GM21447 (cell line): Measurements from ENCODE around the gene SPIRE1.
"Not testable (repeated sequence)": the region's sequence is repeated elsewhere in the genome, so short reads cannot be mapped to it uniquely, and the experiment has no call there.

ENCODE experiments used
- ATAC-seq: cut with Tn5 transposase; IDR thresholded peaks from one replicate; pipeline ENCODE4 v1.9.1; 2021; ENCODE audit not compliant: unreplicated experiment

SPIRE1 gene

DNA sequence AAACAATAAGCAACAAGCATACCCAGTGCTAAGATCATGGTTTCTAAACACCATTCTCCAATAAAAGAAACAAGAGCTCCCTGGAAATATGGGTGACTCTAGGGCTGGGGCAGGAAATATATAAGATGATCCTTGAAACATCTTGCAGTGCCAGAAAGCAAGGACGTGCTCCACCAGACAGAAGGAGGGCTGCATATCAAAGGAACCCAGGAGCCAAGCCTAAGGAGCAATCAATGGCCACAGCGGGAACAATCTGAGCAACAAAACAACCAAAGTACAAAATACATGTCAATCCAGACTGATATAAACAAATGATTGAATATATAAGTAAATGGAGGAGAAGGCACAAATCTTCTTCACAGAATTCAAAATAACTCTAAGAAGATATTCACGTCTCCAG lies 10.1 kb downstream of the SPIRE1 start:
- no peak for ATAC-seq

DNA sequence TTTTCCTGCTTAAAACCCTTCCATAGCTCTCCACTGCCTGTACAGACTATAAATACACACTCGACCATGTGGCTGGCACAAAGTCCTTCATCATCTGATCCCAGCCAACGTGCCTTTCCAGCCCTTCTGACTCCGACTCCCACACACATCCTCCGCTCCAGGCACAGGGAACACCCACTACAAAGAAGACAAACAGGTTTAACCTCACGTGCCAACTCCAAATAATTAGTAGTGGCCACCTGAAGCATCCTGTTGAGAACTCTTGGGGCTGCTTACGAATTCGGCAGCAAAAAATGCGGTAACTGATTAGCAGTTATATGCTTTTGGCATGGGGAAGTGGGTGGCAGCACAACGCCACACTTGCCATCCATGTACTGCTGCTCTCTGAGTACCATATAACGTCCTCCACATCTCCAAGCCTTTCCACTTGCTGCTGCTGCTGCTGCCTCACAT lies 12.1 kb downstream of the SPIRE1 start:
- no peak for ATAC-seq

DNA sequence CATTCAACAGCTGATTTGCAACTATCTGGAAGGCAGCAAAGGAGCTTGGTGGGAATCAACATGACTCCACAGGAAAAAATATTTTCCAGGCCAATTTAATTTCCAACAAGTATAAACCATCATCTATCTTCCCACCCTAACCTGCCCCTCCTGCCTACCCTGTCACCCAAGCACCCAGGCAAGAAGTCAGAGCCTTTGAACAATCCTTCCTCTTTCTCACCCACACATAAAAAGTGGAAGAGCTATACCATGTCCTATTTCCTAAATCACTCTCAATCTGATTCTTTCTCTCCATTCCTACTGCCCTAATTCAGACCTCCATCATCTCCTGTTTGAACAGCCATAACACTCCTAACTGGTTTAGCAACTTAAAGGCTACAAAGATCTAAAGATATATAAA lies 12.7 kb downstream of the SPIRE1 start:
- ATAC-seq: no peak

DNA sequence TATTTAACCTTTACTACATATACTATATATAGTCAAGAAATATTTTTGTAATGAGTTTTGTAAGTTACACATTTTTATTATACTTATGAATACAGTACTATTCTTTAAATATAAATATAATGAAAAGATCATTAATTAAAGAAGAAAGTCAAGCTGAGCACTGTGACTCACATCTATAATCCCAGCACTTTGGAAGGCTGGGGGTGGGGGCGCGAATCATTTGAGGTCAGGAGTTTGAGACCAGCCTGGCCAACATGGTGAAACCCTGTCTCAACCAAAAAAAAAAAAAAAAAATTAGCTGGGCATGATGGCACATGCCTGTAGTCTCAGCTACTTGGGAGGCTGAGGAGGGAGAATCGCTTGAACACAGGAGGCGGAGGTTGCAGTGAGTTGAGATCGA lies 14.2 kb downstream of the SPIRE1 start:
- ATAC-seq: not testable (repeated sequence)

DNA sequence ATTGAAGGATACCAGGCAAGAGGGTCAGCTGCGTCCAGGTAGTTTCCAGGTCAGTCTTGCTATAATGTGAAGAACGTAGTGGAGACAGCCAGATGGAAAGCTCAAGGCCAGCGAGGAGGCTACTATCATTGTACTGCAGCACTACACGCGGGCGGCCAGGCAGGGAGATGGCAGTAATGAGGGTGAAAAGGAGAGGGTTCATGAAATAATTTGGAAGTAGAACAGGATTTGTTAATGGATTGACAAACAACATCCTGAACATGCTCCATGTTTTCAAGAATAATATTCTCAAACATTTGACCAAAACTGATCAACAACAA lies 17.1 kb downstream of the SPIRE1 start:
- no peak for ATAC-seq

DNA sequence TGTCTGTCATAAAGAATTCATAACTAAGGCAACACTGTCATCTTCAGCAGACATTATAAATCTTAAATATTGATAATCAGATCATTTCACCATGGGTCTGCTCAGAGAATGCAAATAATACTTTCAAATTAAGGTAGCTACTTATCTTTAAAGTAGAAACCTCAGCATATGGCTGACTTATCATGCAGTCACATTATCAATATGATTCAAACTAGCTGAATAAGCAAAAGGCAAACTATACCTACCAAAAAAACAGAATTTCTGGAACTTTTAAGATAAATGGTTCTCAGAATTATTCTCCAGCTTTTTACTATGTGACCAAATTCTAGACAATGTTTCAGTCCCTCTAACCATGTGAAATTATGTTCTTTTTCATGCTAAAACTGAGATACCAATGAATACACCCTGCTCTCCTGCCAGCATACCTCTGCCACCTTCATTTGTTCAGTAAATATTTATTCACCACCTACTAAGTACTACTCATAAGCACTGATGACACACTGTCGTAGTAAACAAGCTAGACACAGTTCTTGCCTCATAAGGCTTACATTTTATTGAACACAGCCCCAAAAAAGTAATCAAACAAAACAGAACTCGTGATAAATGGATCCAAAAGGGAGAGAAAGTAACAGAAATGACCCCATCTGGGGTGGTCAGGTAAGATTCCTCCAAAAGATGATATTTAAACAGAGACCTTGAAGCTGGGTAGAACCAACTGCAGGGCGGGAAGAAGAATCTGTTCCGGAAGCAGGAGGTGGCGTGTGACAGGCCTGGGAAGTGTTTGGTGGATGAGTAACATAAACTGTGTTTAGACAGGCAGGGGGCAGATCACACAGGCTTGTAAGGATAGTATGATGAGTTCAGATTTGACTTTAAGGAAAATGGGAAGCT lies 17.7 kb downstream of the SPIRE1 start:
- ATAC-seq: no peak

DNA sequence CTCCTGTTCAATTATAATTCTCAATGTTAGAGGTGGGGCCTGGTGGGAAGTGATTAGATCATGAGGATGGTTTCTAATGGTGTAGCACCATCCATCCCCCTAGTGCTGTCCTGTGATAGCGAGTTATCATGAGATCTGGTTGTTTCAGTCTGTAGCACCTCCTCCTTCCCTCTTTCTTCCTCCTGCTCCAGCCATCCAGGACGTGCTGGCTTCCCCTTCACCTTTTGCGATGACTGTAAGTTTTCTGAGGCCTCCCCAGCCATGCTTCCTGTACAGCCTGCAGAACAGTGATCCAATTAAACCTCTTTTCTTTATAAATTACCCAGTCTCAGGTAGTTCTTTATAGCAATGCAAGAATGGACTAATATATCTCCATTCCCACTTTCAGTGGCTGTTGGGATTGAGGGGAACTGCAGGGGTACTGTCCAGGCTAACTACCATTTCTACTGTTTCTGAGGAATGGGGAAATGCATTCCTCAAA lies 19.2 kb downstream of the SPIRE1 start:
- no peak for ATAC-seq

DNA sequence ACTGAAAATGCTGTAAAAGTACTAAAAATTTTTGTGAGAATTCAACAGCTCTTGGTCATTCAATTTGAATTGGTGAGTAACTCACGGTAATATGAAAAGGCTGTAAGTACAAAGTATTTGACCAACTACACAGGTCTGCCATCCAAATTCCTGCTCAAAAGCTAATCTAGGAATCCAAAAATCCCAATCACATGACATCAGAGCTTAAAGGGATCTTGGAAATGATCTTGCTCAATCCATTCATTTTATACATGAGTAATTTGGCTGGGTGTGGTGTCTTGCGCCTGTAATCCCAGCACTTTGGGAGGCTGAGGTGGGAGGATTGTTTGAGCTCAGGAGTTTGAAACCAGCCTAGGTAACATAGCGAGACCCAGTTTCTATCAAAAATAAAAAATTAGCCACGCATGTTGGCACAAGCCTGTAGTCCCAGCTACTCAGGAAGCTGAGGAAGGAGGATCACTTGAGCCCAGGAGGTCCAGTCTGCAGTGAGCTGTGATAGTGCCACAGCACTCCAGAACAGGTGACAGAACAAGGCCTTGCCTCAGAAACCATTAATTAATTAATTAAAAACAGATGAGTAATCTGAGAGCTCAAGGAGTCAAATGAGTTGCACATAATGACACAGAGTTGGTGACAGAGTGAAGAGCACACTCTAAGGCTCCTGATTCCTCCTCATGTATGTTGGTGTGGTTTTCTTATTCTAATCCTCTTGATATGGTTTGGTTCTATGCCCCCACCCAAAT lies 19.8 kb downstream of the SPIRE1 start:
- ATAC-seq: no peak

DNA sequence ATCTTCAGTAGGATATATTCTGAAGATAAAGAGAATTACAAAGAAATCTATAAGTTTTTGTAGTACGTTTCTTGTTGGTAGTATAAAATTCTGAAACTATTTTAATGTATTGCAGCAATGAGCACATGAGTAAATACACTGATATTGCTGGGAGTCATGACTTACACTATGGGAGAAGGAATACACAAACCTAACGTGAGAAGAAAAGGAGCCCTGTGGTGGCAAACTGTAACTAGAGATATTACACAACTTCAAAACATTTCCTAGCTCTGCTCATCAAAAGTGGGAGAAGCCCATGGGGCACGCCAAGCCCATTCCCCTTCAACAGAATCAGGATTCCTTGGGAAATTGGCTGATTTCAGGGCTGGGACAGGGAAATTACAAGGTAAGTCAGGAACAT lies 20.5 kb downstream of the SPIRE1 start:
- no peak for ATAC-seq

DNA sequence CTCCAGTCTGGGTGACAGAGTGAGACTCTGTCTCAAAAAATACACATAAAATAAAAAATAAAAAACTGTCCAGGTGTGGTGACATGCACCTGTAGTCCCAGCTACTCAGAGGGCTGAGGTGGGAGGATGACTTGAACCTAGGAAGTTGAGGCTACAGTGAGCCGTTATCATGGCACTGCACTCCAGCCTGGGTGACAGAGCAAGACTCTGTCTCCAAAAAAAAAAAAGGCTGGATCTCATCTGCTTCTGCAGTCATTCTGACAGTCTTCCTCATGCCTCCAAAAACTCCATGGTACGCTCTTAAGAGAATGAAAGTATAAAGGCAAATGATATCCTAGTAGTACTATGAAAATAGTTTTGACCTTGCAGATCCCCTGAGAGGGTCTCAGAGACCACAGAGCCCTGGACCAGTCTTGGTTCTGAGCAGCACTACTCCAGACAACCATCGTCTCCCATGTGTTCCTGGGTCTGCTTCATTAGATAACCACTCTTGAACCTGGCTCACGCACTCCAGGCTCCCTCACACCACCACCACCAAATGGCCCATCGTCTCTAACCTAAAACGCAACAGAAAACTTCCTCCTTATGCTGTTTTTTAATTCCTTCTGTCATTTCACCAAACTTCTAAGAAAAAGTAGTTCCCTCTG lies 26.0 kb downstream of the SPIRE1 start:
- ATAC-seq: no peak

DNA sequence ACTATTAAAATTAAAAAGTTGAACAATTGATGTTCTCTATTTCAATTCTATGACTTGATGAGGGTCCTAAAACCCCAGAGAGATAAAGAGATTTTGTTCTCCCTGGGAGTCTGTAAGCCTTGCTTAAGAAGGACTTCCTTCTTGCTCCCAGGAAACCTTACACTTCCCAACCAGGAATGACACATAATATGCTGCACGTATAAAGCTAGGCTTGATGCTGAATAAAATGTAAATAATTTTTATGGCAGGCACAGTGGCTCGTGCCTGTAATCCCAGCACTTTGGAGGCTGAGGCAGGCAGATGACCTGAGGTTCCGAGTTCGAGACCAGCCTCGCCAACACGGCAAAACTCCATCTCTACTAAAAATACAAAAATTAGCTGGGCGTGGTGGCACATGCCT lies 27.8 kb downstream of the SPIRE1 start:
- no peak for ATAC-seq

DNA sequence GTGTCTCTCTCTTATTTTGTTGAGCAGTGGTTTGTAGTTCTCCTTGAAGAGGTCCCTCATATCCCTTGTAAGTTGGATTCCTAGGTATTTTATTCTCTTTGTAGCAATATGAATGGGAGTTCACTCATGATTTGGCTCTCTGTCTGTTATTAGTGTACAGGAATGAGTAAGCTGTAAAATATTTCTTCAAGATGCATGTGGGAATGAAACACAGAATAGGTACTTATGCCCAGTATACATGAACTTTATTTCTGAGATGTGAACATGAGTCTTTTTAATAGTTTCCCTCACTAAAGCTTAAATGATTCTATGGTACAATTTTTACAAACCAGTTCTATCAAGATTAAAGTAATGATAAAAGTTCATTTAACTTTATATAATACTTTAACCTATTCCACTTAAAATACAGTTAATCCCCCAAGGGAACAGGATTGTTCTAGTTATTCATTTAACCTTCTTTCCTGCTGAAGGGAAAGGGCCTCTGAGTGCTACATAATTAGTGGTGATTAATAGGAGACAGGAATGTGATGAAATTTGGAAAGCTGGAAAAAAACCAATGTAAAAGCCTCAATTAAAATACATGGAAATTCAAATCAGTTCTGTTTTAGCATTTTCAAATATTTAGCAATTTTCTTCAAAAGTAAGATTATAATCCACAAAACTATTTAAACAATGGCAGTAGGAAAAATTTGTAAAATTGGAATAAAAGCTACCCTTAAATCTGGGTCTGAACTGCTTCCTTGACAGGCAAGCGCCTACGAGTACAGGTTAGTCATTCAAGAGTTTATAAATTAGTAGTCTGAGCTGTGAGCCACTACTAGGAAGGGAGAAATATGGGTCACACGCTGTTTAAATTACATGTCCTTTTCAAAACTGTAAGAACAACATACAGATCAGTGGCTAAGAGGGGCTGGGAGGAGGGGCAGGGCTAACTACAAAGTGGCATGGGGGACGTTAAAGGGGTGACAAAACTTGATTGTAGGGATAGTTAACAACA lies 28.9 kb downstream of the SPIRE1 start:
- no peak for ATAC-seq

DNA sequence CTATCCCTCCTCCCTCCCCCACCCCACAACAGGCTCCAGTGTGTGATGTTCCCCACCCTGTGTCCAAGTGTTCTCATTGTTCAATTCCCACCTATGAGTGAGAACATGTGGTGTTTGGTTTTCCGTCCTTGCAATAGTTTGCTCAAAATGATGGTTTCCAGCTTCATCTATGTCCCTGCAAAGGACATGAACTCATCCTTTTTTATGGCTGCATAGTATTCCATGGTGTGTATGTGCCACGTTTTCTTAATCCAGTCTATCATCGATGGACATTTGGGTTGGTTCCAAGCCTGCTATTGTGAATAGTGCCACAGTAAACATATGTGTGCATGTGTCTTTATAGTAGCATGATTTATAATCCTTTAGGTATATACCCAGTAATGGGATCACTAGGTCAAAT lies 30.7 kb downstream of the SPIRE1 start:
- ATAC-seq: not testable (repeated sequence)

DNA sequence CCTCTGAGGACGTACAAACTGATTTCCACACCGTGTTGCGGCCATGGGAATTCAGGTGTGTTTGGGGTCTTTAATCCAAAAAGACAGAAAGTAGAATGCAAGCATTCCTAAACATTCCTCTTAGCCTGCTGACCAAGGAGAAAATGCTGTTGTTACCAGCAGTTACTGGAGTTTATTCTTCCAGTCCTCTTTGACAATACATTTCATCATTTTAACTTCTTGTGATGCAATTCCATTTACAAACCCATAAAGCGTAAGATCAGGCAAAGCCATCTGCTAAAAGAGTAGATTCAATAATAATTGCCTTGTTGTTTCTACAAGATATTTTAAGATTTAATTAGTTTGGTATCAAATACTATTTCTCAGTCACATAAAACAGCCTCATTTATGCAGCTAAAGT lies 32.7 kb downstream of the SPIRE1 start:
- no peak for ATAC-seq

DNA sequence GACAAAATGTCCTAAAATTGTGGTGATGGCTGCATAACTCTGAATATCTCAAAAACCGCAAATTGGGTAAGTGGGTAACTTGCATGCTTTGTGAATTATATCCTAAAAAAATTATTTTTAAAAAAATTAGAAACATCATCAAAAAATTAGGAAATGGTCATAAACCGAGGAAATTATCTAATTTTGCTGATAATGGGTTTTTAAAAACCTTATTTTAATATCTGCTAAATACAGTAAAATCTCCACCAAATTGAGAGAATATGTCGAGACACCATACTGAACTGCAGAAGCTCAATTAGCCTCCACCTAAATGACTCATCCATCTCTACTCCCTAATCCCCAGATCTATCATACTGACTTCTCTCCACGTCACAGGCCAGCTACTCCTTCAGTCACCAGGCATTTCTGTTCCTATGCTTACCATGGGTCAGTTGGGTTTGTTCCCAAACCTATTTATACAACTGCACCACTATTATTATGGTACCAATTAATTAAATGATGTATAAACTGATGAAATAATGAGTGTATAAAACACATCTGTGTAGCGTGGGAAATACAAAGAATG lies 36.1 kb downstream of the SPIRE1 start:
- no peak for ATAC-seq

DNA sequence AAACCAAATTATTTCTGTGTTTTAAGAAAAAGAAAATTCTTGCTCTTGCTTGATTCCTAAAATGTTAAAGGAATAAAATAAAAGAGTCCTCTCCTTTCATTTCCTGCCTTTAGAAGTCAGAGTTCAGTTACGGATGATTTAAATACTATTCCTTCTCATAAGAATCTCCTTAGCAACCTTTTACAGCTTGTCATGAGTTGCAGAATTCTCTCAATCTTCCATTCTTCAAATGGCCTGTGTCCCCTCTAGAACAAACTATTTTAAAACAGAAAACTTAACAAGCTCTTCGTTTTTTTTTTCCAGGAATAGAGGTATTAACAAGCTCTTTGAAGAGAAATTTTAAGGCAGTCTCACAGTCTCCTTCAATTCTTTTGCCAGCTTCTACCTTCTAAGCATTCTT lies 42.2 kb downstream of the SPIRE1 start:
- no peak for ATAC-seq

DNA sequence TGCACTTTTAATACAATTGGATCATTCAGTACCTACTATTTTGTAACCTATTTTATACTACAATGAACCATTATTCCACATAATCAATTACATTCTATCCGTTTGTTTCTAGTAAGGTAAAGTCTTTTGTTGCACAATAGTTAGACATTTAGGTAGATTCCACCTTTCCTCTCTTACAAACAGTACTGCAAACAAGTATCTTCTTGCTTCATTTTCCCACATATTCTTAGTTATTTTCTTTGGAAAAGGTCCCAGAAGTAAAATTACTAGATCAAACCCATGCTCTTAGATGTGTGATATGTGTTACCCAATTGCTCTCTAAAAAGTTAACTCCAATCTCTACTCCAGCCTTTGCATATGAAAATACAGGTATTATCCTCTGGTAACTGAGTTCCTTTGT lies 49.6 kb downstream of the SPIRE1 start:
- no peak for ATAC-seq

DNA sequence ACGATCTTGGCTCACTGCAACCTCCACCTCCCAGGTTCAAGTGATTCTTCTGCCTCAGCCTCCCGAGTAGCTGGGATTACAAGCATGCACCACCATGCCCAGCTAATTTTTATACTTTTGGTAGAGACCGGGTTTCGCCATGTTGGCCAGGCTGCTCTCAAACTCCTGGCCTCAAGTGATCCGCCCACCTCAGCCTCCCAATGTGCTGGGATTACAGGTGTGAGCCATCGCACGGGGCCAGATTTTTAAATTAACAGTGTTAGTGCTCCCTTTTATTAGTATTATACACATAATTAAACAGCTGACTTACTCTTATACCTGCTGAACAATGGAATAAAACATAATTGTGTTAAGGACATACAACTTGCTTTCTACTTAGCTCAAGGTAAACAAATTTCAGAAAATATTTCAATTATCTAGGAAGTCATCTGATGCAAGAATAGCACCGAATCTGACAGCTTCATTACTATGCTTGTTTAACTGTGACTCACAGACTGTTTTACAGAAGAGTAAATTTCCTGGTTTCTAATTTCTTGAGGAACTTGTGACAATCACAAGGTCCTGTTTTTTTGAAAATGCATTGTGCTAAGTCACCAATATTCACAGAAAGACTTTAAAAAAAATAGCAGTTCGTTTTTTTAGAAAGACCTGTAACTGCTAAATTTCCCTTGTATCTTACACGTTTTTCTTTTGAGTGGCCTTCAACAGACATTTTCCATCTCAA lies 51.2 kb downstream of the SPIRE1 start:
- no peak for ATAC-seq

DNA sequence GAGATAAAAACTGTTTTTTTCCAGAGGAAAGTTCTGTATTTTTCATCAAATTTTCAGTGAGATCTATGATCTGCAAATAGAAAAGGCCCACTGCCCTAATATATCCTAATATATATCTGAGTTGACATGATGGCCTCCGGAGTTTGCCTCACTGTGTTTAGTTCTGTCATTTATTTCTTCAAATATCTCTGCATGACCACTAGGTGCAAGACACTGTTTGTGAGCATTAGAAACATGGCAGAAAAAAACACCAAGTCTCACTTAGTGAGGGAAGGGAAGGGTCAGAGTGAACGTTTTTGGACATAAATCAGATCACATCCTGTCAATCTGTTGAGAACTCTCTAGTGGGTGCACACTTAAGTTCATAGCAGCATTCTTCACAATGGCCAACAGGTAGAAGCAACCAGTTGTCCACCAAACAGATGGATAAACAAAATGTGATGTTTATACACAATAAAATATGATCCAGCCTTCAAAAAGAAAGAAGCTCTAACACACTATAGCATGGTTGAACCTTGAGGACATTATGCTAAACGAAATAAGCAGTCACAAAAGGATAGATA lies 53.4 kb downstream of the SPIRE1 start:
- no peak for ATAC-seq
